ENCODE measurements around the gene DZIP3.

DNA sequence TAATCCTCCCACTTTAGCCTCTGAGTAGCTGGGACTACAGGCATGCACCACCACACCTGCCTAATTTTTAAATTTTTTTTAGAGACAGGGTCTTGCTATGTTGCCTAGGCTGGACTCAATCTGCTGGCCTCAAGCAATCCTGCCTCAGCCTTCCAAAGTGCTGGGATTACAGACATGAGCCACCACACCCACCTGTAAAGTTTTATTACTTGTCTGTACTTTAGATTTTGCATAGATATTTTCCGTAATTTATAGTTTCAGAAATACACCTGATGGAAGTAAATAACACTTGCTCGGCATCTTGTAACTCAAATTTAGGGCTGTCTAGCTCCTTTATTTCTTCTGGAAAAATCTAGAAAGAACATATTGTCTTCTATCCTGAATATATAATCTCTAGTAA is 5.8 kb downstream of the DZIP3 start:
- TF ChIP-seq CTCF (IDR thresholded peaks at IDR 0.05) = no peak
- TF ChIP-seq POLR2AphosphoS5 (IDR thresholded peaks at IDR 0.05) = no peak

All from breast epithelium (tissue), 3 donors.